AG04450 (cell line): ENCODE results near the gene TRIM22. TPM values are rescaled to one million over a fixed set of nuclear protein-coding genes. Genes with fewer than 3 reads are reported as not detected.

Experiments
- CTCF ChIA-PET: fragments of 300-600, 350-600 bp; formaldehyde crosslinking; extraction: SDS; loops from one replicate; lab custom pipeline; 2022; ENCODE audit warnings: antibody characterized with exemption, inconsistent platforms; lab: Charles Lee
- POLR2A ChIA-PET: fragments of 350-600 bp; formaldehyde crosslinking; extraction: SDS; loops from one replicate; lab custom pipeline; 2021; ENCODE audit warnings: antibody characterized with exemption, inconsistent platforms; lab: Yijun Ruan, JAX
- DNase-seq: peaks from one replicate; pipeline ENCODE4 v3.0.0-alpha.2; 2011; ENCODE audit warnings: low read depth, low spot score
- H3K27ac ChIP-seq: one replicate; pipeline ENCODE4 v1.5.1; 2012; ENCODE audit warnings: low read depth, low read length, control low read depth
- H3K27me3 ChIP-seq: one replicate; pipeline ENCODE4 v1.6.0; 2012; ENCODE audit warnings: low read length; ENCODE audit not compliant: control insufficient read depth, insufficient read depth
- H3K4me3 ChIP-seq: 2 replicates; pipeline ENCODE4 v1.5.1; 2011; ENCODE audit warnings: mild to moderate bottlenecking, low read depth, low read length, control low read depth
- H3K9me3 ChIP-seq: 2 replicates; pipeline ENCODE4 v1.5.1; 2012; ENCODE audit warnings: low read length; ENCODE audit not compliant: control insufficient read depth, insufficient read depth
- polyA plus RNA-seq: library from polyadenylated mRNA; depleted of rRNA; stranded (reverse); fragments of >200 nt; gene quantifications from 2 replicates; pipeline ENCODE4 v1.2.3, GENCODE V29; 2011
- TF ChIP-seq, protein P1 (sequence below): IDR thresholded peaks from 2 replicates; pipeline ENCODE4 v1.5.1; 2011; ENCODE audit warnings: low read depth, low read length, control low read depth, inconsistent platforms

Gene TRIM22
- polyA plus RNA-seq, 1 experiment, result 100 TPM

DNA sequence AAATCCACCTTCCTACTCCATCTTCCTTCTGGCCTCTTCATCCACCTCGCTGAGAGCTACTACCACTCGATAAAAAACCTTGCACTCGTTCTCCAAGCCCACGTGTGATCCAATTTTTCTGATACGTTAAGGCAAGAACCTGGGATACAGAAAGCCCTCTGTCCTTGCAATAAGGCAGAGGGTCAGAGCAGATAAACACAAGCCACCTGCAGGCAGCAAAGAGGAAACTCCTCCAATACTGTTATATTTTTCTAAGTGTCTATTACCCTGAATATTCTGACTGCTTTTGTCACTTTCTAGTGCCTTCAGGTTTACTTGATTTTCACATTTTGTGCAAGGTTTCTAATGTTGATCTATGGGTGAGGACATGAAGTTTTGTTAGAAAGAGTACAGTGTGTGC lies 31.3 kb upstream of the TRIM22 start:
- no peaks in the 10 kb centered on the region for H3K27me3 ChIP-seq
- TF ChIP-seq, protein P1, sequence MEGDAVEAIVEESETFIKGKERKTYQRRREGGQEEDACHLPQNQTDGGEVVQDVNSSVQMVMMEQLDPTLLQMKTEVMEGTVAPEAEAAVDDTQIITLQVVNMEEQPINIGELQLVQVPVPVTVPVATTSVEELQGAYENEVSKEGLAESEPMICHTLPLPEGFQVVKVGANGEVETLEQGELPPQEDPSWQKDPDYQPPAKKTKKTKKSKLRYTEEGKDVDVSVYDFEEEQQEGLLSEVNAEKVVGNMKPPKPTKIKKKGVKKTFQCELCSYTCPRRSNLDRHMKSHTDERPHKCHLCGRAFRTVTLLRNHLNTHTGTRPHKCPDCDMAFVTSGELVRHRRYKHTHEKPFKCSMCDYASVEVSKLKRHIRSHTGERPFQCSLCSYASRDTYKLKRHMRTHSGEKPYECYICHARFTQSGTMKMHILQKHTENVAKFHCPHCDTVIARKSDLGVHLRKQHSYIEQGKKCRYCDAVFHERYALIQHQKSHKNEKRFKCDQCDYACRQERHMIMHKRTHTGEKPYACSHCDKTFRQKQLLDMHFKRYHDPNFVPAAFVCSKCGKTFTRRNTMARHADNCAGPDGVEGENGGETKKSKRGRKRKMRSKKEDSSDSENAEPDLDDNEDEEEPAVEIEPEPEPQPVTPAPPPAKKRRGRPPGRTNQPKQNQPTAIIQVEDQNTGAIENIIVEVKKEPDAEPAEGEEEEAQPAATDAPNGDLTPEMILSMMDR, result no peak
- H3K27ac ChIP-seq, result no peak overlapping the region
- CTCF ChIA-PET, result no interaction called here
- H3K9me3 ChIP-seq, result no peaks in the 10 kb centered on the region
- POLR2A ChIA-PET, result no interaction called here
- no peak for DNase-seq
- no peak overlapping the region for H3K4me3 ChIP-seq

DNA sequence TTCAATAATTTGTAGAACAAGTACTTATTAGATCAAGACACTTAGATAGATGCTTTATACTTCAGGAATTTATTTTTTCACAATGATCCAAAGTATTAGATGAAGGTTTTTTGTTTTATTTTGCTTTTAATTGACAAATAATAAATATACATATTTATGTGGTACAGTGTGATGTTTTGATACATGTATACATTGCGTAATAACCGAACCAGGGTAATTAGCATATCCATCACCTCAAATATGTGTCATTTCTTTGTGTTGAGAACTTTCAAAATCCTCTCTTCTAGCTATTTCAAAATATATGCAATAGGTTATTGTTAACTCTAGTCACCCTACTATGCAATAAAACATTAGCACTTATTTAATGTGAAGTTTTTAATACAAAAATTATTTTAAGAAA lies 26.1 kb upstream of the TRIM22 start:
- TF ChIP-seq, protein P1, result no peak
- ChIA-PET POLR2A (no interaction called here), CTCF (no interaction called here)
- Histone ChIP-seq H3K4me3 (no peak overlapping the region), H3K27me3 (no peaks in the 10 kb centered on the region), H3K9me3 (no peaks in the 10 kb centered on the region), H3K27ac (no peak overlapping the region)
- no peak for DNase-seq

DNA sequence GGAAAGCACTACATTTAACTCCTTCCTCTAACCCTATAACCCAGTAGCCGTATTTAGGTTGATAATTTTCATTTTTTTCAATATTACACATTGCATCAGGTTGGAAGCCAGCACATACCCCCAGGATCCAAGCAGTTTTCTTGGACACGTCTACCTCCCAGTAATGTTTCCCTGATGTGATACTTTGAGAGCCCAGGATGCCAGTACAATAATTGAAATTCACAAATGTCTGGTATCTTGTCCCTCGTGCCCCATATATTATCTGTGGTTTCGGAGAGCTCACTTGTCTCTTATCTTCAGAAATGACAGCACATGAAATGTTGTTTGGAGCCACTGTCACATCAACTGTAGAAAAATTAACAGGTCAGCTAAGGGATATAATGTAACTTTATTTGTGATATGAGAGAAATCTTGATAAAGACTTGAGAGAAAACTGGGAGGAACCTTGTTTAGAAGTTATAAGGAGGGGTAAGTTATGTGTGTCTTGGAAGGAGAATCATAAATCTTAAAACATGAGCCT lies 24.5 kb upstream of the TRIM22 start:
- H3K4me3 ChIP-seq, result no peak overlapping the region
- TF ChIP-seq, protein P1, result no peak
- no peak for DNase-seq
- no peak overlapping the region for H3K27ac ChIP-seq
- ChIA-PET CTCF (interaction anchor here (0.7 kb wide), 1 partner anchor 541 kb away, joined by 6 read pairs; no protein-coding TSS in a partner anchor), POLR2A (no interaction called here)
- H3K9me3 ChIP-seq, result no peaks in the 10 kb centered on the region
- H3K27me3 ChIP-seq, result no peaks in the 10 kb centered on the region

DNA sequence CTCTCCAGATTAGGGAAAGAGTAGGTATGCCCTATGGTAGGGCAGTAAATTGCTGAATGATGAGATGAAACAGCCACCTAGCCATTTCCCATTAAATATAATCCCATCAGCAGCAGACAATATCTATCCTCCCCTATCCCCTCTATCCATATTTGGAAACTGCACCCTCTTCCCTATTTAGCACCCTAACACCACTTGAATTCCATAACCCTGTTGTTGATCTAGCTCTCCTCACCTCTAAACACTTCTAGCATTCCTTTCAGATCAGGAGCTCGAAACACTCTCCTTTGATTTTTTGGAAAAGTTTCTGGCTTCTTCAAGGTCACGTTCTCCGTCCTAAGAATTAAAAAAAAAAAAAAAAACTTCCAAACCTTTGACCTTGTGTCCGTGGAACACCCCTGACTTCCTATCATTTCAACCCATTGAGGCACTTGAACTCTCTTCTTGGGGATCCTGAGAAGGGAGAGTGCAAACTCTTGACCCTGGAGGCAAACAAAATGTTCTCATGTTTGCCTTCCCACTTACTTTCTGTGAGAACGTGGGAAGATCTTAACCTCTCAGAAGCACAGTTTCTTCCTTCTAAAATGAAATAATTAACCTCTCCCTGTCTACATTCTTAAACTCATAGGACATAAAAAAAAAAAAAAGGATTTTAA lies 23.7 kb upstream of the TRIM22 start:
- CTCF ChIA-PET, result interaction anchor here (0.7 kb wide), 1 partner anchor 542 kb away, joined by 6 read pairs; no protein-coding TSS in a partner anchor
- TF ChIP-seq, protein P1, result no peak
- Histone ChIP-seq H3K9me3 (no peaks in the 10 kb centered on the region), H3K27ac (no peak overlapping the region), H3K27me3 (no peaks in the 10 kb centered on the region), H3K4me3 (no peak overlapping the region)
- DNase-seq, result no peak
- POLR2A ChIA-PET, result no interaction called here

DNA sequence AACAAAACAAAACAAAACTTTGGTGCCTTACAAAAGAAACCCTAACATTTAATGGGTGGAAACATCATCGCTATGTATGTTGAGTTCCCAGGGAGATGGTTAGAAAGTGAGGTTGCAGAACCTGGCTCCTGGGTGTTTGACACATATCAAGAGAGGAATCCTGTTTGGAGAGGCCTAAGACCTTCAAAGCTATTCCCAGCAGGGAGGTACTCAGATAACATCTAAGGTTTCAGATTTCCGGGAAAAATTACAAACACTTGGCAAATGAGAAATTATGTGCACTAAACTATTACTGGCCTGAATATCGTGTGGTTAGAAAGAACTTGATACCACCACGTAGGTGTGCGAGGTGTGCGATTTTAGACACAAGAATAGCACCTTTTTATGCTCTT lies 23.2 kb upstream of the TRIM22 start:
- Histone ChIP-seq H3K4me3 (no peak overlapping the region), H3K27me3 (no peaks in the 10 kb centered on the region), H3K9me3 (no peaks in the 10 kb centered on the region), H3K27ac (no peak overlapping the region)
- ChIA-PET CTCF (no interaction called here), POLR2A (no interaction called here)
- no peak for DNase-seq
- TF ChIP-seq, protein P1, result no peak
